Fibroblast of skin of left quadriceps (primary cell): ENCODE results near the gene OLIG2.

ENCODE experiments used
- DNase-seq, 2 experiments: peaks; one replicate each; pipeline ENCODE4 v3.0.0-alpha.2; 2013; ENCODE audit warnings: low read depth in 2 of 2

The OLIG2 gene

GRCh38 chr21:33064623-33065390 lies 39.1 kb downstream of the OLIG2 start:
- DNase-seq = no peak

GRCh38 chr21:33067043-33067442 lies 41.3 kb downstream of the OLIG2 start:
- DNase-seq = no peak

DNA sequence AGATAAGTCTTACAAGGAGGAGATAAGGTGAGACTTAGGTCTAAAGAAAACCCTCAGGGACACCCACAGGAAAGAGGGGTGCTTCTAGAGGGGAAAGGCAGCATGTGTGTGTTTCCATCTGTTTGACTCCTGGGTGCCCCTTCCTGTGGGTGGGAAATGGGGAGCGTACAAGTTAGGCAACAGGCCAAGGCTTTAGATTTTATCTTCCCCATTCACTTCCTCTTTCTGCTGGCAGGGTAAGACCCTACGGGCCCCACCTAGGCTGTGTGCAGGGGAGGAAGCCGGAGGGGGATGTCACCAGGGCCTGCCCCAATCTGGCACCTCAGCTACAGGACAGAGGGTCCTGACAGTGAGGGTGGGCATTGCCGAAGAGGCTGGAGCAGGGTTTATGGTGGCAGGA lies 41.7 kb downstream of the OLIG2 start:
- DNase-seq = no peak

GRCh38 chr21:33069243-33069642 lies 43.5 kb downstream of the OLIG2 start:
- DNase-seq = no peak

- DNase-seq = no peak
These were observed 43.9 kb downstream of the OLIG2 start for GRCh38 chr21:33069645-33069993.

DNA sequence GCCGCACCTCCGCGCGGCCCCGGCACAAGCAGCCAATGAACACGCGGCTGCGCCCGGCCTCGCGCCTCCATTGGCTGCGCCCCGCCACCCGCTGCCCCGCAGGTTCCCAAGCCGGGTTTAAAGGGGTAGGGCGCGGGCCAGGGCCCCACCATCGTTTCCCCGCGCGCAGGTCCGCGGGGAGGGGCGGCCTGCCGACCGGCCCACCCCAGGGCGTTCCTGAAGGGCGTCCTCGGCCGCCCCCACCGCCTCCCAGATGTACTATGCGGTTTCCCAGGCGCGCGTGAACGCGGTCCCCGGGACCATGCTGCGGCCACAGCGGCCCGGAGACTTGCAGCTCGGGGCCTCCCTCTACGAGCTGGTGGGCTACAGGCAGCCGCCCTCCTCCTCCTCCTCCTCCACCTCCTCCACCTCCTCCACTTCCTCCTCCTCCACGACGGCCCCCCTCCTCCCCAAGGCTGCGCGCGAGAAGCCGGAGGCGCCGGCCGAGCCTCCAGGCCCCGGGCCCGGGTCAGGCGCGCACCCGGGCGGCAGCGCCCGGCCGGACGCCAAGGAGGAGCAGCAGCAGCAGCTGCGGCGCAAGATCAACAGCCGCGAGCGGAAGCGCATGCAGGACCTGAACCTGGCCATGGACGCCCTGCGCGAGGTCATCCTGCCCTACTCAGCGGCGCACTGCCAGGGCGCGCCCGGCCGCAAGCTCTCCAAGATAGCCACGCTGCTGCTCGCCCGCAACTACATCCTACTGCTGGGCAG lies 44.4 kb downstream of the OLIG2 start, which contains the start of gene OLIG1:
OLIG1 (plus strand) TSS at position 148 of the 750 bp plus-strand sequence; CDS start at position 254, 106 bp downstream.
- DNase-seq = no peak

DNA sequence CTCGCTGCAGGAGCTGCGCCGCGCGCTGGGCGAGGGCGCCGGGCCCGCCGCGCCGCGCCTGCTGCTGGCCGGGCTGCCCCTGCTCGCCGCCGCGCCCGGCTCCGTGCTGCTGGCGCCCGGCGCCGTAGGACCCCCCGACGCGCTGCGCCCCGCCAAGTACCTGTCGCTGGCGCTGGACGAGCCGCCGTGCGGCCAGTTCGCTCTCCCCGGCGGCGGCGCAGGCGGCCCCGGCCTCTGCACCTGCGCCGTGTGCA lies 44.9 kb downstream of the OLIG2 start:
- no peak for DNase-seq

GRCh38 chr21:33070998-33071769 lies 45.4 kb downstream of the OLIG2 start:
- DNase-seq = no peak

- DNase-seq = no peak
These were observed 46.1 kb downstream of the OLIG2 start for GRCh38 chr21:33071770-33072306.

DNA sequence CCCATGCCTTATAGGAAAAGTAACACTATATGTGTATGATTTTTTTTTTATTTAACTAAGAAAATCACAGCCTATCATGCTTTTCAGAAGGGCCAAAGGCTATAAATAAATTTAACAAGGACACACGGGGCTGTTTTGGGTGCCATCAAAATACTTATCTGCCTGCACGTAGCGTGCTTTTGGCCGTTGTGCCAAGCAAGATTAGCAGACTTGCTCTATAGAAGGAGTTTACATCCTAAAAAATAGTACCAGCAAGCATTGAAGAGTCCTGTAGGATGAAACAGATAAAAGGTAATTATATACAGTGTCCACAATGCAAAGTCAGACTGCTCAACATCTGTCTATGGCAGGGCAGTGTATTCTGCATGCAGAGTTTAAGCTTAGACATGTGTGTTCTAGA lies 47.9 kb downstream of the OLIG2 start:
- DNase-seq = no peak

DNA sequence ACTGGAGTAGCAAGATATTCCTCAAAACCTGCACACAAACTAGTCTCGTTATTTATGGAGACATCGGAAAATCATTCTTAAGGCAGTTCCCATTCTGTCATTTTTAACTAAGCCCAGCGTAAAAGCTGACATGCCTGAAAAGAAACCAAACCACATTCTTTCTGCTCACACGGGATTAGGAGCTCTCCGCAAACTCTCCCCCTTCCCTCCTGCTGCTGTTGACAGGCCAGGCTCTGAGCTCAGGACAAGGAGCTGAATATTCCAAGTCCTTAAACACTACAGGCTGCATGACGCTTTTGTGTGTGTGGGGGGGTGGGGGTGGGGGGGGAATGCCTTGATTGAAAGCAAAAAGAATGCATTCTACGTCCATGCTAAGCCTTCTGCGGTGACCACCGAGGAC lies 49.4 kb downstream of the OLIG2 start:
- peak in 1 of 2 experiments; percentile 9 for DNase-seq

DNA sequence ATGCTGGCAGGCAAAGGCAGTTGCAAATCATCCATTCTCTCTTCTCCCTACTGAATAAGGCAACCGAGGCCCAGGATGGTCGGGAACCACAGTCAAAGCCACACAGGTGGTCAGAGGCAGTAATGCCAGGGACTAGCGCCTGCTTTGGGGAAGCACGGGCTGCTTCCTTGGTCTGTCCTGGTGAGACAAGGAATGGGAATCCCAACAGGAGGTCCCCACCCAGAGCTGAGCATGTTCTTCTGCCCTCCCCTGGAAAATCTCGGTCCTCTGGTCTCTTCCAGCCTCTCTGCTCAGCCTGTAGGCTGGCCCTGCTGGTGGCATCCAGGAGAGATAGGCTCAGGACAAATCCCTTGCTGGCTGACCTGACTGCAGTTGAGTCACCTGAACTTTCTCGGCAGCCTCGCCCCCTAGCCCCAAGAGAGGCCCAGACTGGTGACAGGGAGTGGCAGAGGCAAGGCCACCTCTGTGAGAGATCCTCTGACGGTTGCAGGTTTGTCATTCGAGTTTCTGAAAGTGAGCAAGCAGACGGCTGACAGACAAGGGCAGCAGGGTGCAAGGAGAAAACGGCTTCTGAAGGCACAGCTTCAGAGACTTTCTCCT lies 50.0 kb downstream of the OLIG2 start:
- no peak for DNase-seq

GRCh38 chr21:33076600-33077329 lies 51.0 kb downstream of the OLIG2 start:
- no peak for DNase-seq
